GM12872 (cell line): Measurements from ENCODE around the gene CTDNEP1.

Experiments
- TF ChIP-seq, protein P1 (sequence below): IDR thresholded peaks from 3 replicates; pipeline ENCODE4 v1.5.1; 2011; ENCODE audit warnings: low read depth, mild to moderate bottlenecking, low read length, moderate library complexity; ENCODE audit not compliant: insufficient read depth

The CTDNEP1 gene

DNA sequence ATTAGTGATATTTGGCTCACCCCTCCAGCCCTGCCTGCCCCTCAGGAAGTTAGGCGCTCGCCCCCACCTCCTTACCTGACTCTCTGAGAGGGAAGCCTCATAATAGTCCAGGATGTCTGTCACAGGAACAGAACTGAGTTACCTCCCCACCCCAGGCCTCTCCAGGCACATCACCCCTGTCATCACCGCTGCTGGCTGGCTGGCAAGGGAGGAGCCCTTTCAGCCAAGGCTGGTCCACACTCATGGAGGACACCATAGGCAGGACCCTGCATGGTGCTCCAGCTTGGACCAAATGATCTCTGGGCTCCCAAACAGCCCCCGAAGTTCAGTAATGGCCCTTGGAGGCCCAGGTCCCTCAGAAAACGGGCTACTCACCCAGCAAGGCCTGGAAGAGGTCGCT is 33.4 kb downstream of the CTDNEP1 start:
- TF ChIP-seq, protein P1, sequence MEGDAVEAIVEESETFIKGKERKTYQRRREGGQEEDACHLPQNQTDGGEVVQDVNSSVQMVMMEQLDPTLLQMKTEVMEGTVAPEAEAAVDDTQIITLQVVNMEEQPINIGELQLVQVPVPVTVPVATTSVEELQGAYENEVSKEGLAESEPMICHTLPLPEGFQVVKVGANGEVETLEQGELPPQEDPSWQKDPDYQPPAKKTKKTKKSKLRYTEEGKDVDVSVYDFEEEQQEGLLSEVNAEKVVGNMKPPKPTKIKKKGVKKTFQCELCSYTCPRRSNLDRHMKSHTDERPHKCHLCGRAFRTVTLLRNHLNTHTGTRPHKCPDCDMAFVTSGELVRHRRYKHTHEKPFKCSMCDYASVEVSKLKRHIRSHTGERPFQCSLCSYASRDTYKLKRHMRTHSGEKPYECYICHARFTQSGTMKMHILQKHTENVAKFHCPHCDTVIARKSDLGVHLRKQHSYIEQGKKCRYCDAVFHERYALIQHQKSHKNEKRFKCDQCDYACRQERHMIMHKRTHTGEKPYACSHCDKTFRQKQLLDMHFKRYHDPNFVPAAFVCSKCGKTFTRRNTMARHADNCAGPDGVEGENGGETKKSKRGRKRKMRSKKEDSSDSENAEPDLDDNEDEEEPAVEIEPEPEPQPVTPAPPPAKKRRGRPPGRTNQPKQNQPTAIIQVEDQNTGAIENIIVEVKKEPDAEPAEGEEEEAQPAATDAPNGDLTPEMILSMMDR: no peak

DNA sequence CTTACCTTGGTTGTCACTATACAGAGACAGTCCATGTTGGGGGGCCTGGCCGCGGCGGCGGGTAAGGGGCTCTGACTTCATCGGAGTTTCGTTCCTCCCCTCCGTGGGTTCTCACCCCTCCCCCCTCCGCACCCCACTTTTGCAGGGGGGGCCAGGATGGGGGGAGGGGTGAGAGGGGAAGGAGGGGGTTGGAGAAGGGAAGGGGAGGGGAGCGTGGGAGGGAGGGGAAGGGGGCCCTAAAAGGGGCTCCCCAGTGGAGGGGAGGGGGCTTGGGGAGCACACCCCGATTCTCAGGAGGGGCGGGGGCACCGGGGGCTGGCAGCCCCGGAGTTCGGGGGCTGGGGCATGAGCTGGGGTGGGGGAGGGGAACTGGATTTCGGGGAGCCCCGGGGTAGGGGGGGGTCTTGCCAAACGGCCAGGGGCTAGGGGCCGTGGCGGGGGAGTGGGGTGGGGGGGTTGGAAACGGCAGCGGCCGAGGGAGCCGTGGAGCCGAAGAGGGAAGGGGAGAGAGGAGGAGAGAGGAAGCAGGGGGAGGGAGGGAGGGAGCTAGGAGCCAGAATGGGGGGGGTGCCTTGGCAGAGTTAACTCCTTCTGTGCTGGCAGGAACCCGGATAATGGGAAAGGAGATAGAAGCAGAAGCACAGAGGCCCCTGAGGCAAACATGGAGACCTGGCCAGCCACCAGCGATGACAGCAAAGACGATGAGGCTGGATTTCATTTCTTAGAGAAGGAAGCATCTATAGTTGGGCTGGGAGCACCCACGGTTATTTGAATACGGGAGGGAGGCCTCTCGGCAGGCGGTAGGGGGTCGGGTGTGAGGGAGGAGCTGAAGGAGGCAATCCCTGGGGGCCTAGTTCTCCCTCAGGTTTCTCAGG is 34.2 kb downstream of the CTDNEP1 start:
- TF ChIP-seq, protein P1: no peak

DNA sequence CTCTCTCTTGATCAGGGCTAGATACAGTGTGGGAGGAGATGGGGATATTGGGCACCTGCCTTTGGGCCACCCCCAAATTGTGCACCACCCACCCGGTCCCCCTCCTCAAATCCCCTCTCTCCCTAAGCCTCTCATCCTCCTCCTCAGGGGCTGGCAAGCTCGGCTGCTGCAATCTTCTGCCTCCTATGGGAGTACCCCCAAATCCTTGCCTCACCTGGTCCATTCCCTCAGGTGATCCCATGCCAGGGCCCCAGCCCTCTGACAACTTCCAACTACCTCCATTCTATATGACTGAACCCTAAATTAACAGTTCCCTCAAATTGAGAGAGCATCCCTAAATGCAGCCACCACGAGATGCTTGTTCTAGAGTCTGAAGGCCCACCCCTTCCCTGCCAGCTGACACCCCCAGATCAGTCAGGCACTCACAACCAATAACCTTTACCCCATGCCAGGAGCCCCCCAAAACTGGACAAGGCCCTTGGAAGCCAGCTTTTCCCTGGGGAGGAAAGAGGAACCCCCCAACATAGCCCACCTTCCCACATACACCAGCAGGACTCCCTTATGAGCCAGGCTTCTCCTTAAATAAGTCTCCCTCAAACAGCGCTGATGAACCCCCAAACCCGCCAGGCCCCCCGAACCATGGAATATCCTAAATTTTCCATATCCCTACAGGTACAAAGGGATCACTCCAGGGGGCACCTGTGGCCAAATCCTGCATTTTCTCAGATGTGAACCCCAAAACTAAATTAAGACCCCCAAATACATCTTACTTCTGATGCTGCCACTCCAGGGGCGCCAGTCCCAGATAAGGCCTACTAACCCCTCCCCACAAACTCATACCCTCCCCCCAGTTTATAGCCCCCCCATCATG is 35.1 kb downstream of the CTDNEP1 start:
- TF ChIP-seq, protein P1: no peak

DNA sequence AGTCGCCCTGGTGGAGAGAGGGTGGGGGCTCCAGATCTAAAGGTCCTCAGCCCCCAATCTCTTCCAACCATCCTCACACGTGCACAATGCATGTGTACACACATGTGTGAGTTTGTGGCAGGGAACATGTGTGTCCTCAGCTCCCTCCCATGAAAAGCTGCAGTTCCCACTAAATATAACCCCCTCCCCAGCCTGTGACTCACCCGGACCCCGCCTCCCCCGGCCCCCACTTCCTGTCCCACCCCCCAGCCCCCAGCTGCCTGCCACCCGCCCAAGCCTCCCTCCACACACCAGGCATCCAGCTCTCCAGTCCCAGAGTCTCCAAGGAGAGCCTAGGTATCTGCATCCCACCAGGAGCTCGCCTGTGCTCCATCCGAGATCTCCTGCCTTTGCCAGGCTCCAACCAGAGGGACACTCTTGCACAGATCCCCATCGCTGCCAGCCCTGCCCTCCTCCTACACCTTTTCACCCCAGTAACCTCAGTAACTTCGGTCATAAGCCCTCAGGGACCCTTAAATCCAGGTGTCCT is 35.8 kb downstream of the CTDNEP1 start:
- TF ChIP-seq, protein P1: no peak

DNA sequence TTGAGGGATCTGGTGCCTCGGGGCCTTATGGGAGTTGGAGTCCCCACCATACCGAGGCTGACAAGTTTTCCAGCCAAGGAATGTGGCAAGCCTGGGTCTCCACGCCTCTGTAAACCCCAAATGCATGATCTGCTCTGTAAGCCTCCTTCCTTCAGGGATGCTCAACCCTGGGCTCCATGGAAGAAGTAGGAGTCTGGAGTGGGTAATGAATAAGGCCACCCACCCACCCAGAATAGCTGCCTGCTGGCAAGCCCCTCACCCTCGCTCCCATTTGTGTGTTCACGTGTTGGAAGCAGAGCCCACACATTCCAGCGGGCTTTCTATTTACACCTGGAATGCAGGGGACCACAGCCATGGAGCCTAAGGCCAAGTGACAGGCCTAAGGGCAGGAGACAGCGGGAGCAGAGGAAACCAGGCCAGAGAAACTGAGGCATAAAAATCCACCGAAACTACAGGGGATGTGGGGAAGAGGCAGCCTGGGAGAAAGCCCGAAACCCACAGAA is 36.3 kb downstream of the CTDNEP1 start:
- TF ChIP-seq, protein P1: no peak

DNA sequence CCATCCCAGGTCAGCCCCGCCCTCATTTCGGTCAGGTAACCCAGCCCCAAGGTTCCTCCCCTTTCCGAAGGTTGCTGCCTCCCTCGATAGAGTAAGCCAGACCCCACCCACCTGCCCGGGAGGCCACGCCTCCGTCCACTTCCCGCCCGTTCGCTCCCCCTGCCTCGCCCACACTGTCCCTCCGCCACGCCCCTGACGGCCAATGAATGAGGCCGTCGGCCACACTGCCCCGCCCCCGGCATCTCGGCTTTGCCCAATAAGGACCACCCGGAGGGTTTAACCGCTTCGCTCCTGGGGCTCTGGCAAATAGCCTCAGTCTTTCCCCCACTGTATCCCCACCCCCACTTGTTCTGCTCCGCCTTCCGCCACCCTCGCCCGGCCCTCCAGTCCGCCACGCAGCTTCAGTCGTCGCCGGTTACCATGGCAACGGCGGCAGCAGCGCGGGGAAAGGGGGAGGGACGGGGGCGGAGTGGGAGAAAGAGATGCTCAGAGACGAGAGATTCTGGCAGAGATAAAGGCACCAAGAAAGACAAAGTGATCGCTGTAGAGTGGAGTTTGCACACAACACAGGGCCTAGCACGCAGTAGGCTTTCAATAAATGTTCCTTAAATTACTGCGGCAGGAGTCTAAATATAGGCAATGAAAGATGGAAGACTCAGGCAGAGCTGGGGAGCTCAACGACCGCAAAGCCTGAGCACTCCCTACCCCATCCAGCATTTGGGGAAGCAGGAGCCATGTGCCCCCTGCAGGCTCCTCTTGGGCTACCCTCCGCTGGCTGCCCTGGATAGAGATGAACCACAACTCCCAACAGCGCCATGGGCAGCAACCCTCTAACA is 37.0 kb downstream of the CTDNEP1 start:
- TF ChIP-seq, protein P1: peak; percentile 63; the same call in 2 of the 3 replicates
